H1 (cell line): Measurements from ENCODE around the gene PPIF. TPM values are rescaled to one million over a fixed set of nuclear protein-coding genes. Genes with fewer than 3 reads are reported as not detected.

Experiments used
- CTCF ChIA-PET: fragments of 300-600 bp; sonication (Branson Sonifier 250); formaldehyde crosslinking; loops from one replicate; lab custom pipeline; 2021; ENCODE audit not compliant: partially characterized antibody; lab: Charles Lee
- POLR2A ChIA-PET: fragments of 300-600 bp; sonication (Branson Sonifier 250); formaldehyde crosslinking; loops from one replicate; lab custom pipeline; 2021; ENCODE audit warnings: inconsistent platforms; ENCODE audit not compliant: partially characterized antibody; lab: Charles Lee
- DNase-seq, 2 experiments: peaks; one replicate each; pipeline versions ENCODE4 v3.0.0 to v3.0.0-alpha.2; 2010 to 2022; ENCODE audit warnings: low spot score in 2 of 2, low read depth in 1 of 2, mixed read lengths in 1 of 2
- FAIRE-seq: peaks from 2 replicates; lab custom pipeline; 2011; peaks lifted over from hg19 to GRCh38; lab: Jason Lieb, UNC
- H2AFZ ChIP-seq: 2 replicates; pipeline ENCODE4 v1.8.1; 2012; ENCODE audit warnings: low read length, inconsistent platforms
- H2AK5ac ChIP-seq: 2 replicates; pipeline ENCODE4 v1.6.1; 2013; ENCODE audit warnings: low read depth, low read length
- H2BK120ac ChIP-seq: replicated peaks from 2 replicates; pipeline ENCODE3; 2013; ENCODE audit warnings: low read depth, low read length, inconsistent platforms
- H2BK12ac ChIP-seq: 2 replicates; pipeline ENCODE4 v1.6.1; 2013; ENCODE audit warnings: low read depth, low read length
- H2BK15ac ChIP-seq: 2 replicates; pipeline ENCODE4 v1.6.1; 2013; ENCODE audit warnings: low read length
- H2BK20ac ChIP-seq: 2 replicates; pipeline ENCODE4 v1.6.1; 2013; ENCODE audit warnings: low read length
- H2BK5ac ChIP-seq: 2 replicates; pipeline ENCODE4 v1.6.1; 2013; ENCODE audit warnings: low read depth, low read length
- H3K14ac ChIP-seq: 2 replicates; pipeline ENCODE4 v1.6.1; 2013; ENCODE audit warnings: inconsistent platforms; ENCODE audit not compliant: insufficient read length
- H3K18ac ChIP-seq: 2 replicates; pipeline ENCODE4 v1.6.1; 2013; ENCODE audit warnings: low read length; ENCODE audit errors: extremely low read depth
- H3K23ac ChIP-seq: 2 replicates; pipeline ENCODE4 v1.6.1; 2013; ENCODE audit warnings: inconsistent platforms; ENCODE audit not compliant: insufficient read length
- H3K23me2 ChIP-seq: 2 replicates; pipeline ENCODE4 v1.6.1; 2013; ENCODE audit warnings: low read depth, low read length
- H3K27ac ChIP-seq: 2 replicates; pipeline ENCODE4 v1.6.1; 2011; ENCODE audit warnings: low read depth, low read length, inconsistent platforms
- H3K27me3 ChIP-seq, 4 experiments: replicated peaks in 1 of 4; 1 replicate in 1 of 4; 2 replicates in 3 of 4; pipeline versions ENCODE4 v1.6.1 to v1.8.1; 2011 to 2013; ENCODE audit warnings: low read length in 3 of 4, mild to moderate bottlenecking in 3 of 4, inconsistent platforms in 2 of 4, mixed read lengths in 2 of 4, moderate library complexity in 1 of 4; ENCODE audit not compliant: control insufficient read depth in 3 of 4, insufficient read depth in 3 of 4; ENCODE audit errors: extremely low read depth in 1 of 4
- H3K36me3 ChIP-seq, 4 experiments: 2 replicates each; pipeline versions ENCODE4 v1.6.1 to v1.8.1; 2011 to 2013; ENCODE audit warnings: mild to moderate bottlenecking in 4 of 4, low read length in 3 of 4, moderate library complexity in 2 of 4, control low read depth in 1 of 4, inconsistent platforms in 1 of 4; ENCODE audit not compliant: insufficient read depth in 4 of 4, control insufficient read depth in 2 of 4
- H3K4ac ChIP-seq: replicated peaks from 2 replicates; pipeline ENCODE3; 2013; ENCODE audit warnings: low read length, low read depth, mixed read lengths, inconsistent platforms; ENCODE audit not compliant: insufficient read length
- H3K4me1 ChIP-seq, 4 experiments: replicated peaks in 1 of 4; 1 replicate in 1 of 4; 2 replicates in 3 of 4; pipeline versions ENCODE4 v1.6.1 to v1.8.1; 2011 to 2013; ENCODE audit warnings: low read length in 3 of 4, inconsistent platforms in 2 of 4, mixed read lengths in 1 of 4; ENCODE audit not compliant: insufficient read depth in 4 of 4, control insufficient read depth in 3 of 4
- H3K4me2 ChIP-seq, 2 experiments: 2 replicates each; pipeline versions ENCODE4 v1.6.1 to v1.8.1; 2011 to 2013; ENCODE audit warnings: low read depth in 2 of 2, low read length in 2 of 2, control low read depth in 1 of 2, inconsistent platforms in 1 of 2, mild to moderate bottlenecking in 1 of 2; ENCODE audit not compliant: insufficient read depth in 1 of 2
- H3K4me3 ChIP-seq, 4 experiments: fragments of 200-600, 300-600 bp in 1 of 4; sonication (generic), shearing (Covaris generic), sonication (Bioruptor Twin) in 1 of 4; 2 replicates each; pipeline versions ENCODE4 v1.5.1 to v1.8.1; 2011 to 2016; ENCODE audit warnings: low read length in 4 of 4, low read depth in 3 of 4, control low read depth in 2 of 4, inconsistent platforms in 2 of 4, mild to moderate bottlenecking in 2 of 4, mixed read lengths in 1 of 4, moderate library complexity in 1 of 4; ENCODE audit not compliant: insufficient read depth in 2 of 4; ENCODE audit errors: extremely low read depth in 1 of 4
- H3K56ac ChIP-seq: replicated peaks from 2 replicates; pipeline ENCODE3; 2013; ENCODE audit warnings: low read depth, mild to moderate bottlenecking, mixed read lengths, low read length, inconsistent platforms; ENCODE audit not compliant: insufficient read length
- H3K79me1 ChIP-seq: 2 replicates; pipeline ENCODE4 v1.6.1; 2013; ENCODE audit warnings: low read depth, low read length, control low read depth
- H3K79me2 ChIP-seq, 2 experiments: 2 replicates each; pipeline versions ENCODE4 v1.6.1 to v1.8.1; 2012 to 2013; ENCODE audit warnings: low read length in 2 of 2, mild to moderate bottlenecking in 2 of 2, inconsistent platforms in 1 of 2; ENCODE audit not compliant: insufficient read depth in 2 of 2, control insufficient read depth in 1 of 2
- H3K9ac ChIP-seq, 4 experiments: replicated peaks in 1 of 4; 1 replicate in 1 of 4; 2 replicates in 3 of 4; pipeline versions ENCODE4 v1.6.1 to v1.8.1; 2011 to 2013; ENCODE audit warnings: low read depth in 3 of 4, low read length in 3 of 4, control low read depth in 2 of 4, mild to moderate bottlenecking in 2 of 4, moderate library complexity in 2 of 4, inconsistent platforms in 1 of 4; ENCODE audit errors: extremely low read depth in 1 of 4
- H3K9me3 ChIP-seq, 2 experiments: 2 replicates each; pipeline versions ENCODE4 v1.6.1 to v1.8.1; 2012 to 2013; ENCODE audit warnings: mild to moderate bottlenecking in 2 of 2, moderate library complexity in 2 of 2, control low read depth in 1 of 2, inconsistent platforms in 1 of 2, low read depth in 1 of 2, low read length in 1 of 2, mixed read lengths in 1 of 2; ENCODE audit not compliant: insufficient read depth in 2 of 2
- H4K20me1 ChIP-seq, 2 experiments: replicated peaks in 1 of 2; 2 replicates each; pipeline versions ENCODE3 to v1.8.1; 2011 to 2013; ENCODE audit warnings: inconsistent platforms in 2 of 2, low read length in 2 of 2, mild to moderate bottlenecking in 1 of 2; ENCODE audit not compliant: insufficient read depth in 2 of 2, control insufficient read depth in 1 of 2
- H4K5ac ChIP-seq: 2 replicates; pipeline ENCODE4 v1.6.1; 2013; ENCODE audit warnings: low read length, low read depth, mixed read lengths, inconsistent platforms; ENCODE audit not compliant: insufficient read length
- H4K8ac ChIP-seq: 2 replicates; pipeline ENCODE4 v1.8.0; 2013; ENCODE audit warnings: mild to moderate bottlenecking, moderate library complexity, low read length, inconsistent platforms; ENCODE audit not compliant: insufficient read depth; ENCODE audit errors: extremely low read depth
- H4K91ac ChIP-seq: replicated peaks from 2 replicates; pipeline ENCODE3; 2013; ENCODE audit warnings: low read length, mixed read lengths, inconsistent platforms; ENCODE audit not compliant: insufficient read length
- CBX8 ChIP-seq: fragments of 300-800, 300-1000 bp; sonication (generic); IDR thresholded peaks from 2 replicates; pipeline ENCODE4 v1.7.1; 2016; ENCODE audit warnings: low read depth, low read length, borderline replicate concordance
- CHD1 ChIP-seq: IDR thresholded peaks from 2 replicates; pipeline ENCODE4 v1.6.1; 2012; ENCODE audit warnings: low read depth, low read length, improper control_type of control experiment
- CREB1 ChIP-seq: IDR thresholded peaks from 2 replicates; pipeline ENCODE4 v1.6.1; 2012; ENCODE audit warnings: inconsistent platforms
- NANOG ChIP-seq: IDR thresholded peaks from 2 replicates; pipeline ENCODE4 v1.6.1; 2011; ENCODE audit warnings: low read length, low read depth, mild to moderate bottlenecking, inconsistent platforms; ENCODE audit not compliant: insufficient read depth, poor library complexity, severe bottlenecking
- RBBP5 ChIP-seq: IDR thresholded peaks from 2 replicates; pipeline ENCODE4 v1.7.1; 2012; ENCODE audit warnings: low read depth, mild to moderate bottlenecking, inconsistent platforms, low read length, moderate library complexity, borderline replicate concordance
- SP2 ChIP-seq: IDR thresholded peaks from 2 replicates; pipeline ENCODE4 v1.6.1; 2012; ENCODE audit warnings: mild to moderate bottlenecking, low read length, inconsistent platforms
- SUZ12 ChIP-seq: fragments of 200-600 bp; sonication (generic); IDR thresholded peaks from 2 replicates; pipeline ENCODE4 v1.6.1; 2012; ENCODE audit warnings: mild to moderate bottlenecking, inconsistent platforms, low read length, moderate library complexity, mixed read lengths
- WGBS, 2 experiments: shearing (Covaris generic) in 1 of 2; methylation state at CpG; one replicate each; pipeline versions ENCODE4 v1.1.6 to v1.1.7; 2013 to 2015; ENCODE audit warnings: low lambda C conversion rate in 2 of 2, mixed read lengths in 2 of 2, inconsistent platforms in 1 of 2, low coverage in 1 of 2, missing lambda C conversion rate in 1 of 2; ENCODE audit not compliant: insufficient replicate concordance in 2 of 2, insufficient coverage in 1 of 2, insufficient read length in 1 of 2; ENCODE audit errors: extremely low coverage in 1 of 2, missing lambda C conversion rate in 1 of 2; 5-methylcytosine and 5-hydroxymethylcytosine counted together
- polyA plus RNA-seq, 7 experiments: library from polyadenylated mRNA; depleted of rRNA in 3 of 7; stranded (reverse) in 5 of 7; unstranded in 2 of 7; fragments of >200 nt in 5 of 7; fragments of 200-250 nt in 2 of 7; gene quantifications; 1 replicate in 5 of 7; 2 replicates in 1 of 7; 4 replicates in 1 of 7; pipeline versions ENCODE4 v1.2.1 to v1.2.3, GENCODE V29; 2011 to 2013; ENCODE audit warnings: missing spikeins in 2 of 7, mixed read lengths in 2 of 7
- total RNA-seq: library from RNA; stranded (reverse); fragmentation: NEBNext Ultra II Directional; extraction: Animal tissue kit (Norgen Biotek cat#: 25700); gene quantifications from 2 replicates; pipeline ENCODE4 v1.2.1, GENCODE V29; 2021
- TF ChIP-seq, protein P1 (sequence below): IDR thresholded peaks from 2 replicates; pipeline ENCODE4 v1.6.1; 2012; ENCODE audit warnings: inconsistent platforms
- TF ChIP-seq, protein P2 (sequence below): IDR thresholded peaks from 2 replicates; pipeline ENCODE4 v1.6.1; 2011; ENCODE audit warnings: low read depth, mild to moderate bottlenecking, low read length; ENCODE audit not compliant: insufficient read depth
- TF ChIP-seq, protein P3 (sequence below): IDR thresholded peaks from 2 replicates; pipeline ENCODE4 v1.6.1; 2012; ENCODE audit warnings: inconsistent platforms

Gene PPIF
- total and polyA plus RNA-seq, 2 of the 8 experiments (the other 6 are each of a cell fraction or from before 2014, with no cell fraction given), result 70.2 to 77.6 TPM

DNA sequence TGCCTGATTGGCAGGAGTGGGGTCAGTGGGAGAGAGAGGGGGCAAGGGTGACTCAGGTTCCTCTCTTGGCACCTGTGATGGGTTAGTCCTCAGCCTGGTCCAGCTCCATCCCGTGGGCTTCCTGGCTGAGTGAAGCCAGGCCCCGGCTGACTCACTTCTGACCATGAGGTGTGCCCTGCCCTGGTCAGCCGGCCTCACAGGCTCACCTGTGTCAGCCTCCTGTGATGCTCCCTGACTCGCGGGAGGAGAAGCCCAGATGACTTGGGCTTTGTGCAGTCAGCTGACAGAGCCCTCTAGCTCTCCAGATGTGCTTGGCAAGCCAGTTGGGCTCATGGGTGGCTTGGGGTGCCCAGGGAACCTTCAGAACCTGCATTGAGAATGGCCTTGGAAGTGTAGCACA lies 16.0 kb upstream of the PPIF start:
- FAIRE-seq (no peak), DNase-seq (no peak)
- Histone ChIP-seq H3K79me2 (no peaks in the 10 kb centered on the region; a peak in 1 of 4 replicates), H3K14ac (no peak overlapping the region), H3K56ac (no peak overlapping the region), H2BK12ac (no peak overlapping the region), H3K18ac (no peak overlapping the region), H3K4me2 (no peak overlapping the region), H3K4me1 (peaks cover 0 to 4% (median 0%) of the 10 kb centered on the region in 4 experiments; a peak in 1 of 7 replicates), H3K23me2 (peaks cover 5% of the 10 kb centered on the region; the same call in 1 of the 2 replicates), H3K27me3 (no peaks in the 10 kb centered on the region), H2AFZ (no peak overlapping the region), H3K36me3 (no peaks in the 10 kb centered on the region), H4K8ac (no peak overlapping the region), H4K20me1 (no peaks in the 10 kb centered on the region), H2BK20ac (no peak overlapping the region), H3K27ac (no peak overlapping the region), H2AK5ac (no peak overlapping the region), H4K5ac (no peak overlapping the region), H2BK5ac (no peak overlapping the region), H3K4me3 (no peak overlapping the region), H2BK15ac (no peak overlapping the region), H3K79me1 (no peaks in the 10 kb centered on the region), H3K9me3 (peaks cover 2 to 4% of the 10 kb centered on the region in 2 experiments; a peak in 2 of 4 replicates), H3K4ac (no peak overlapping the region), H3K9ac (no peak overlapping the region), H4K91ac (no peak overlapping the region), H2BK120ac (no peak overlapping the region), H3K23ac (no peak overlapping the region)
- WGBS, 2 experiments, result 98% methylated on average over 4 of the region's 5 CpGs; no CpG with 5 or more reads in 1 of the 2 experiments
- ChIA-PET POLR2A (interaction anchor here (1.4 kb wide), 1 partner anchor 13 kb away, joined by 4 read pairs; no protein-coding TSS in a partner anchor), CTCF (interaction anchor here (1.2 to 2.0 kb wide), 3 partner anchors 13 to 356 kb away, joined by 3 to 5 read pairs (median 4); no protein-coding TSS in a partner anchor)
- TF ChIP-seq, protein P1, sequence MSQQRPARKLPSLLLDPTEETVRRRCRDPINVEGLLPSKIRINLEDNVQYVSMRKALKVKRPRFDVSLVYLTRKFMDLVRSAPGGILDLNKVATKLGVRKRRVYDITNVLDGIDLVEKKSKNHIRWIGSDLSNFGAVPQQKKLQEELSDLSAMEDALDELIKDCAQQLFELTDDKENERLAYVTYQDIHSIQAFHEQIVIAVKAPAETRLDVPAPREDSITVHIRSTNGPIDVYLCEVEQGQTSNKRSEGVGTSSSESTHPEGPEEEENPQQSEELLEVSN, result no peak
- no peak for TF ChIP-seq NANOG
- TF ChIP-seq RBBP5, result no peak
- no peak for TF ChIP-seq CHD1
- no peak for TF ChIP-seq CREB1
- no peak for TF ChIP-seq SP2
- TF ChIP-seq, protein P2, sequence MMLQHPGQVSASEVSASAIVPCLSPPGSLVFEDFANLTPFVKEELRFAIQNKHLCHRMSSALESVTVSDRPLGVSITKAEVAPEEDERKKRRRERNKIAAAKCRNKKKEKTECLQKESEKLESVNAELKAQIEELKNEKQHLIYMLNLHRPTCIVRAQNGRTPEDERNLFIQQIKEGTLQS, result no peak
- TF ChIP-seq CBX8, result no peak
- TF ChIP-seq, protein P3, sequence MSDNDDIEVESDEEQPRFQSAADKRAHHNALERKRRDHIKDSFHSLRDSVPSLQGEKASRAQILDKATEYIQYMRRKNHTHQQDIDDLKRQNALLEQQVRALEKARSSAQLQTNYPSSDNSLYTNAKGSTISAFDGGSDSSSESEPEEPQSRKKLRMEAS, result no peak
- TF ChIP-seq SUZ12, result no peak
